Osteocyte (in vitro differentiated cells): ENCODE data around the gene ITFG1. TPM values are rescaled to one million over a fixed set of nuclear protein-coding genes. Genes with fewer than 3 reads are reported as not detected.

Experiments
- DNase-seq: peaks from one replicate; pipeline ENCODE4 v3.0.0; 2021; ENCODE audit warnings: mixed read lengths; ENCODE audit not compliant: unreplicated experiment; ENCODE audit errors: extremely low spot score
- H3K27ac Mint-ChIP-seq: one replicate; pipeline ENCODE4 v1.8.0; 2021; ENCODE audit warnings: mild to moderate bottlenecking, mixed read lengths; ENCODE audit not compliant: unreplicated experiment
- H3K27me3 Mint-ChIP-seq: one replicate; pipeline ENCODE4 v1.8.0; 2021; ENCODE audit warnings: mixed read lengths; ENCODE audit not compliant: unreplicated experiment
- H3K36me3 Mint-ChIP-seq: one replicate; pipeline ENCODE4 v1.8.0; 2021; ENCODE audit warnings: mixed read lengths; ENCODE audit not compliant: unreplicated experiment
- H3K4me1 Mint-ChIP-seq: one replicate; pipeline ENCODE4 v1.8.0; 2021; ENCODE audit warnings: mixed read lengths; ENCODE audit not compliant: unreplicated experiment
- H3K4me3 Mint-ChIP-seq: one replicate; pipeline ENCODE4 v1.8.0; 2021; ENCODE audit warnings: mild to moderate bottlenecking, moderate library complexity, mixed read lengths; ENCODE audit not compliant: unreplicated experiment
- H3K9me3 Mint-ChIP-seq: one replicate; pipeline ENCODE4 v1.8.0; 2021; ENCODE audit warnings: mixed read lengths; ENCODE audit not compliant: unreplicated experiment
- CTCF ChIP-seq: fragments of 200-600 bp; sonication (generic); IDR thresholded peaks from 2 replicates; pipeline ENCODE4 v1.5.0; 2021; ENCODE audit warnings: antibody characterized with exemption, mild to moderate bottlenecking, moderate library complexity
- long read RNA-seq: library from polyadenylated mRNA; unstranded; transcript quantifications from one replicate; pipeline ENCODE4 v2.0.0, GENCODE V29; 2021
- total RNA-seq: library from RNA; stranded (reverse); gene quantifications from 2 replicates; pipeline ENCODE4 v1.2.1, GENCODE V29; 2021

Gene ITFG1
- total RNA-seq = 69.5 and 70.0 TPM in 2 replicates
- long read RNA-seq, transcript ITFG1-201 (18 exons, 3,400 nt) = major isoform, 387 of 458 reads
- long read RNA-seq, partial matches to known transcripts = 27 of 458 reads
- long read RNA-seq, other reads (novel, unspliced or antisense) = 44 of 458 reads

- H3K27me3 Mint-ChIP-seq = no peaks in the 10 kb centered on the region
- H3K27ac Mint-ChIP-seq = peak within 1 kb of the TSS; percentile 96
- H3K4me3 Mint-ChIP-seq = peak within 1 kb of the TSS; percentile 96
- TF ChIP-seq CTCF = no peak
- H3K36me3 Mint-ChIP-seq = peaks cover 11% of the 10 kb centered on the region
- peaks cover 40% of the 10 kb centered on the region for H3K4me1 Mint-ChIP-seq
- no peaks in the 10 kb centered on the region for H3K9me3 Mint-ChIP-seq
- peak; percentile 97 for DNase-seq
These were observed at the start of gene ITFG1, which contains the start of gene PHKB for GRCh38 chr16:47460711-47461597. Gene ITFG1, minus strand, starts transcription at chr16:47461063. Its CDS starts 18 bp downstream, at chr16:47461045. Gene PHKB, plus strand, starts transcription at chr16:47461331. Its CDS starts 20 bp downstream, at chr16:47461351.

- Mint-ChIP-seq H3K36me3 (peaks cover 32% of the 10 kb centered on the region), H3K9me3 (no peaks in the 10 kb centered on the region), H3K4me1 (peaks cover 8% of the 10 kb centered on the region), H3K27ac (no peak overlapping the region), H3K27me3 (no peaks in the 10 kb centered on the region), H3K4me3 (no peak overlapping the region)
- no peak for TF ChIP-seq CTCF
- DNase-seq = no peak
These were observed 46.8 kb upstream of the ITFG1 start for GRCh38 chr16:47507701-47508100.

GRCh38 chr16:47506800-47507199 lies 45.9 kb upstream of the ITFG1 start:
- H3K4me3 Mint-ChIP-seq = no peak overlapping the region
- H3K4me1 Mint-ChIP-seq = peaks cover 7% of the 10 kb centered on the region
- no peak overlapping the region for H3K27ac Mint-ChIP-seq
- no peak for DNase-seq
- H3K36me3 Mint-ChIP-seq = peaks cover 28% of the 10 kb centered on the region
- no peaks in the 10 kb centered on the region for H3K9me3 Mint-ChIP-seq
- TF ChIP-seq CTCF = no peak
- no peaks in the 10 kb centered on the region for H3K27me3 Mint-ChIP-seq

GRCh38 chr16:47504599-47504998 lies 43.7 kb upstream of the ITFG1 start:
- Mint-ChIP-seq H3K27me3 (no peaks in the 10 kb centered on the region), H3K4me3 (no peak overlapping the region), H3K4me1 (peaks cover 6% of the 10 kb centered on the region), H3K36me3 (peaks cover 36% of the 10 kb centered on the region), H3K27ac (no peak overlapping the region), H3K9me3 (no peaks in the 10 kb centered on the region)
- DNase-seq = no peak
- no peak for TF ChIP-seq CTCF

GRCh38 chr16:47503936-47504335 lies 43.1 kb upstream of the ITFG1 start:
- H3K4me1 Mint-ChIP-seq = peaks cover 6% of the 10 kb centered on the region
- no peak for DNase-seq
- H3K27me3 Mint-ChIP-seq = no peaks in the 10 kb centered on the region
- peaks cover 37% of the 10 kb centered on the region for H3K36me3 Mint-ChIP-seq
- no peak overlapping the region for H3K27ac Mint-ChIP-seq
- no peak overlapping the region for H3K4me3 Mint-ChIP-seq
- no peaks in the 10 kb centered on the region for H3K9me3 Mint-ChIP-seq
- no peak for TF ChIP-seq CTCF
